ENCODE measurements around the gene AARS1. TPM values are rescaled to one million over a fixed set of nuclear protein-coding genes. Genes with fewer than 3 reads are reported as not detected.
"Not testable (repeated sequence)": the region's sequence is repeated elsewhere in the genome, so short reads cannot be mapped to it uniquely, and the experiment has no call there.

The AARS1 gene
- polyA plus RNA-seq, 3 donors: 13.9 to 16.6 (median 16.3) TPM

DNA sequence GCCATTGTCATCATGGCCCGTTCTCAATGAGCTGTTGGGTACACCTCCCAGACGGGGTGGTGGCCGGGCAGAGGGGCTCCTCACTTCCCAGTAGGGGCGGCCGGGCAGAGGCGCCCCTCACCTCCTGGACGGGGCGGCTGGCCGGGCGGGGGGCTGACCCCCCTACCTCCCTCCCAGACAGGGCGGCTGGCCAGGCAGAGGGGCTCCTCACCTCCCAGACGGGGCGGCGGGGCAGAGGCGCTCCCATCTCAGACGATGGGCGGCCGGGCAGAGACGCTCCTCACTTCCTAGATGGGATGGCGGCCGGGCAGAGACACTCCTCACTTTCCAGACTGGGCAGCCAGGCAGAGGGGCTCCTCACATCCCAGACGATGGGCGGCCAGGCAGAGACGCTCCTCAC is 64.7 kb downstream of the AARS1 start:
- H3K9me3 ChIP-seq (replicated peaks in 1 of 2; ENCODE audit: control insufficient read depth in 1 of 2, insufficient read depth in 1 of 2, low read length in 2 of 2); H3K27me3 ChIP-seq (ENCODE audit: control insufficient read depth in 2 of 2, insufficient read depth in 2 of 2, low read length in 2 of 2); H3K4me1 ChIP-seq (ENCODE audit: control insufficient read depth in 1 of 2, insufficient read depth in 2 of 2, low read length in 2 of 2); H3K4me1 Mint-ChIP-seq; H3K4me3 Mint-ChIP-seq; H3K27ac ChIP-seq (ENCODE audit: low read depth in 1 of 2, low read length in 2 of 2); H4K20me1 ChIP-seq (ENCODE audit: insufficient read depth, low read length); H3K4me2 ChIP-seq (replicated peaks; ENCODE audit: extremely low read depth, low read length, poor library complexity, severe bottlenecking); H2AFZ ChIP-seq (ENCODE audit: insufficient read depth, low read depth, low read length, poor library complexity, severe bottlenecking); H3K27me3 Mint-ChIP-seq (ENCODE audit: low read depth in 3 of 3); H3K79me2 ChIP-seq (ENCODE audit: insufficient read depth, low read length); H3K27ac Mint-ChIP-seq; intact Hi-C loops (cut with micrococcal nuclease); H3K9me3 Mint-ChIP-seq; DNase-seq; H3K9ac ChIP-seq (ENCODE audit: insufficient read depth, low read length, poor library complexity, severe bottlenecking); H3K4me3 ChIP-seq (replicated peaks in 1 of 3; ENCODE audit: low read depth in 2 of 3, low read length in 3 of 3): not testable (repeated sequence)
- no CpG with 5 or more reads among the region's 24 CpGs for WGBS (ENCODE audit: insufficient coverage)
- H3K36me3 Mint-ChIP-seq: peaks cover 47 to 60% of the 10 kb centered on the region in 2 donors
- H3K36me3 ChIP-seq (replicated peaks in 1 of 2; ENCODE audit: control insufficient read depth in 1 of 2, insufficient read depth in 2 of 2, low read length in 2 of 2): peaks cover 16 to 44% of the 10 kb centered on the region in 2 donors

DNA sequence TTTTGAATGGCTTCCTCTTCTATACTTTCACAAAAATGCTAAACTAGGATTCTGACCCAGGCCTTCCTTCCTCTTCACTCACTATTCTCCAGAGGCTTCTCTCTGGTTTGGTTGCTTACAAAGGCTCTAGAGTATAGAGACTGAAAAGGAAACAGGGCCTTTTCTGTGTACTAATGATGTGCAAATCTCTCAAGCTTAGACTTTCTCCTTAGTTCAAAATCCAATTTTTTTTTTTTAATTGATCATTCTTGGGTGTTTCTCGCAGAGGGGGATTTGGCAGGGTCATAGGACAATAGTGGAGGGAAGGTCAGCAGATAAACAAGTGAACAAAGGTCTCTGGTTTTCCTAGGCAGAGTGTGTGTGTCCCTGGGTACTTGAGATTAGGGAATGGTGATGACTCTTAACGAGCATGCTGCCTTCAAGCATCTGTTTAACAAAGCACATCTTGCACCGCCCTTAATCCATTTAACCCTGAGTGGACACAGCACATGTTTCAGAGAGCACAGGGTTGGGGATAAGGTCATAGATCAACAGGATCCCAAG is 65.3 kb downstream of the AARS1 start:
- H3K9ac ChIP-seq (ENCODE audit: insufficient read depth, low read length, poor library complexity, severe bottlenecking); H3K4me1 ChIP-seq (ENCODE audit: control insufficient read depth in 1 of 2, insufficient read depth in 2 of 2, low read length in 2 of 2); H2AFZ ChIP-seq (ENCODE audit: insufficient read depth, low read depth, low read length, poor library complexity, severe bottlenecking); H3K4me3 ChIP-seq (replicated peaks in 1 of 3; ENCODE audit: low read depth in 2 of 3, low read length in 3 of 3); H3K79me2 ChIP-seq (ENCODE audit: insufficient read depth, low read length); H3K4me3 Mint-ChIP-seq; H3K27ac ChIP-seq (ENCODE audit: low read depth in 1 of 2, low read length in 2 of 2); H3K27me3 ChIP-seq (ENCODE audit: control insufficient read depth in 2 of 2, insufficient read depth in 2 of 2, low read length in 2 of 2); intact Hi-C loops (cut with micrococcal nuclease); H3K4me1 Mint-ChIP-seq; H4K20me1 ChIP-seq (ENCODE audit: insufficient read depth, low read length); H3K9me3 ChIP-seq (replicated peaks in 1 of 2; ENCODE audit: control insufficient read depth in 1 of 2, insufficient read depth in 1 of 2, low read length in 2 of 2); H3K4me2 ChIP-seq (replicated peaks; ENCODE audit: extremely low read depth, low read length, poor library complexity, severe bottlenecking); H3K27me3 Mint-ChIP-seq (ENCODE audit: low read depth in 3 of 3); H3K27ac Mint-ChIP-seq; H3K9me3 Mint-ChIP-seq; DNase-seq: not testable (repeated sequence)
- peaks cover 52 to 65% of the 10 kb centered on the region in 2 donors for H3K36me3 Mint-ChIP-seq
- no CpG with 5 or more reads among the region's 3 CpGs for WGBS (ENCODE audit: insufficient coverage)
- peaks cover 19 to 47% of the 10 kb centered on the region in 2 donors for H3K36me3 ChIP-seq (replicated peaks in 1 of 2; ENCODE audit: control insufficient read depth in 1 of 2, insufficient read depth in 2 of 2, low read length in 2 of 2)

GRCh38 chr16:70223216-70223615 is 66.1 kb downstream of the AARS1 start:
- H3K79me2 ChIP-seq (ENCODE audit: insufficient read depth, low read length); H3K9me3 Mint-ChIP-seq; H3K4me1 Mint-ChIP-seq; H3K4me3 Mint-ChIP-seq; H3K27me3 ChIP-seq (ENCODE audit: control insufficient read depth in 2 of 2, insufficient read depth in 2 of 2, low read length in 2 of 2); H2AFZ ChIP-seq (ENCODE audit: insufficient read depth, low read depth, low read length, poor library complexity, severe bottlenecking); H3K4me3 ChIP-seq (replicated peaks in 1 of 3; ENCODE audit: low read depth in 2 of 3, low read length in 3 of 3); H3K9ac ChIP-seq (ENCODE audit: insufficient read depth, low read length, poor library complexity, severe bottlenecking); DNase-seq; H3K27ac ChIP-seq (ENCODE audit: low read depth in 1 of 2, low read length in 2 of 2); H3K4me1 ChIP-seq (ENCODE audit: control insufficient read depth in 1 of 2, insufficient read depth in 2 of 2, low read length in 2 of 2); H3K9me3 ChIP-seq (replicated peaks in 1 of 2; ENCODE audit: control insufficient read depth in 1 of 2, insufficient read depth in 1 of 2, low read length in 2 of 2); H3K27me3 Mint-ChIP-seq (ENCODE audit: low read depth in 3 of 3); intact Hi-C loops (cut with micrococcal nuclease); H3K4me2 ChIP-seq (replicated peaks; ENCODE audit: extremely low read depth, low read length, poor library complexity, severe bottlenecking); H4K20me1 ChIP-seq (ENCODE audit: insufficient read depth, low read length): not testable (repeated sequence)
- peaks cover 20 to 46% of the 10 kb centered on the region in 2 donors for H3K36me3 ChIP-seq (replicated peaks in 1 of 2; ENCODE audit: control insufficient read depth in 1 of 2, insufficient read depth in 2 of 2, low read length in 2 of 2)
- Mint-ChIP-seq H3K27ac (peak overlapping the region in 1 of 7 donors; percentile 41), H3K36me3 (peaks cover 53 to 66% of the 10 kb centered on the region in 2 donors)
- WGBS (ENCODE audit: insufficient coverage): no CpG with 5 or more reads among the region's 2 CpGs

- H3K4me2 ChIP-seq (replicated peaks; ENCODE audit: extremely low read depth, low read length, poor library complexity, severe bottlenecking); H3K9me3 ChIP-seq (replicated peaks in 1 of 2; ENCODE audit: control insufficient read depth in 1 of 2, insufficient read depth in 1 of 2, low read length in 2 of 2); H3K27me3 ChIP-seq (ENCODE audit: control insufficient read depth in 2 of 2, insufficient read depth in 2 of 2, low read length in 2 of 2); H2AFZ ChIP-seq (ENCODE audit: insufficient read depth, low read depth, low read length, poor library complexity, severe bottlenecking); H3K9me3 Mint-ChIP-seq; H3K4me1 ChIP-seq (ENCODE audit: control insufficient read depth in 1 of 2, insufficient read depth in 2 of 2, low read length in 2 of 2); H3K4me1 Mint-ChIP-seq; H3K4me3 ChIP-seq (replicated peaks in 1 of 3; ENCODE audit: low read depth in 2 of 3, low read length in 3 of 3); H3K27me3 Mint-ChIP-seq (ENCODE audit: low read depth in 3 of 3); DNase-seq; H3K79me2 ChIP-seq (ENCODE audit: insufficient read depth, low read length); H3K4me3 Mint-ChIP-seq; intact Hi-C loops (cut with micrococcal nuclease); H3K9ac ChIP-seq (ENCODE audit: insufficient read depth, low read length, poor library complexity, severe bottlenecking); H3K27ac ChIP-seq (ENCODE audit: low read depth in 1 of 2, low read length in 2 of 2); H4K20me1 ChIP-seq (ENCODE audit: insufficient read depth, low read length): not testable (repeated sequence)
- H3K36me3 Mint-ChIP-seq: peaks cover 48 to 65% of the 10 kb centered on the region in 2 donors
- H3K27ac Mint-ChIP-seq: peak overlapping the region in 1 of 7 donors; percentile 78
- WGBS (ENCODE audit: insufficient coverage): no CpG with 5 or more reads among the region's 2 CpGs
- peaks cover 19 to 46% of the 10 kb centered on the region in 2 donors for H3K36me3 ChIP-seq (replicated peaks in 1 of 2; ENCODE audit: control insufficient read depth in 1 of 2, insufficient read depth in 2 of 2, low read length in 2 of 2)
These were observed 66.7 kb downstream of the AARS1 start for GRCh38 chr16:70222574-70222973.

Data from CD14-positive monocyte (primary cell).